TTC549 (cell line): ENCODE results near the gene ABCC1.
"Not testable (repeated sequence)": the region's sequence is repeated elsewhere in the genome, so short reads cannot be mapped to it uniquely, and the experiment has no call there.

ENCODE experiments used
- FAIRE-seq: peaks from 2 replicates; lab custom pipeline; 2012; peaks lifted over from hg19 to GRCh38; lab: Jason Lieb, UNC

The ABCC1 gene

DNA sequence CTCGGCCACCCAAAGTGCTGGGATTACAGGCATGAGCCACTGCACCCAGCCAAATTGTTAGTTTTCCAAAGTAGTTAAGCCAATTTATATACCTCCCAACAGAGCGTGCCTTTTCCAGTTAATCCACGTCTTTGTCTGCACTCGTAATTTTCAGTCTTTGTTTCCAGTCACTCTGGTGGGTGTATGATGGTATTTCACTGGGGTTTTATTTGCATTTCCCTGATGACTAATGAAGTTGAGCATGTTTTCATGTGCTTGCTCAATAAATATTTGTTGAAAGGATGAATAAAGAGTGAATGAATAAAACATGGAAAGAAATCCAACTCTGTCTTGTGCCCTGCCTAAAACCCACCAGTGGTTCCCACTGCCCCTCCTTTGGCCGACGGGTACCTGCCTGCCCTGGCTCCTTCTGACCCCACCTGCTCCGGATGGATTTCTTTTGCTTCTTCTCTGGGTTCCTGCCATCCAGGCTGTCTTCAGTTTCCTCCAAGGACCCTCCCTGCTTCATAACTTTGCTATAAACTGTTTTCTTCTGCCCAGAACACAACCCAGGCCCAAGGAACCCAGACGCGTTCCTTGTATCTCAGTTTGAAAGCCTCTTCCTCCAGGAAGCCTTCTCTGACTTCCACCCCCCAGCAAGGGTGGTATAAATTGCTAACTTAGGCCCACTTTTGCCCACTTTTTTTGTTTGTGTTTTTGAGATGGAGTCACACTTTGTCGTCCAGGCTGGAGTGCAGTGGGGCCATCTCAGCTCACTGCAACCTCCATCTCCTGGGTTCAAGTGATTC is 3.0 kb upstream of the ABCC1 start:
- no peak for FAIRE-seq

DNA sequence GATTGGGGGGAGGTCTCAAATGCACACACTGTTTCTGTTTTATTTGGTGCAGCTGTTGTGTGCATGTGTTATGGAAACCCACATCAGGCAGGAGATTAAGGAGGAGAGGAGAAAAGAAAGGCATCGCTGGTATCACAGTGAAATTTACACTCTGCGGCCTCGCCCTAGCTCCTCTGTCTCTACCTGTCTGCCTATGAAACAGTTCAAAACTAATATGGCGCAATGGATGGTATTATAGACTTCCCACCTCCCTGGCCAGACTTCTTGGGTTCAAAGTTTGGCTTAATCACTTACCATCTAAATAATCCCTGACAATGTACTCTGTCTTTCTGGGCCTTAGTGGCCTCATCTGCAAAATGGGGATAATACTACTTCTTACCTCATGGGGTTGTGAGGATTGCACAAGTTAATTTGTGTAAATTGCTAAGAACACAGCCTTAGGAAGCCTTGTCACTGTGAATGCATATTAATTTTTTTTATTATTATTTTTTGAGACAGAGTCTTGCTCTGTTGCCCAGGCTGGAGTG is 1.4 kb upstream of the ABCC1 start:
- no peak for FAIRE-seq

DNA sequence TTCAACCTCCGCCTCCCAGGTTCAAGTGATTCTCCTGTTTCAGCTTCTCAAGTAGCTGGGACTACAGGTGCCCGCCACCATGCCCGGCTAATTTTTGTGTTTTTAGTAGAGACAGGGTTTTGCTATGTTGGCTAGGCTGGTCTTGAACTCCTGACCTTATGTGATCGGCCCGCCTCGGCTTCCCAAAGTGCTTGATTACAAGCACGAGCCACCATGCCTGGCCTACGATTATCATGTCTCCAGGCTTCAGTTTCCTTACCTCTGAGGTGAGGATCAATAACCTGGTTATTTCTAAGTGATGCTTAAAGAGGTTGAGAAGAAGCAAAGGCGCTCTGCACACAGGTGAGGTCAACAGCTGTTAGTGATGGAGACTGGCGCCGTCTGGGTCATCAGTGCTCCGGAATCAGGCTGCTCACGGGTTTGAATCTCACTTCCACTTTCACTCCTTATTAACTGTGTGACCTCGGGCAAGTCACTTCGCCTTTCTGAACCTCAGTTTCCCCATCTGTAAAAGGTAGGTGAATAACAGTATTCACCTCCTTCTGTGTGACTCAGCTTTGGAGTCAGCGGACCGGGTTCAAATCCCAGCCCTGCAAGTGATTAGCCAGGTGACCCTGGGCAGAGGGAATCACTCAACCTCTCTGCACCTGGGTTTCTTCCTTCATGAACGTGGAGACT is 745 bp upstream of the ABCC1 start:
- no peak for FAIRE-seq

DNA sequence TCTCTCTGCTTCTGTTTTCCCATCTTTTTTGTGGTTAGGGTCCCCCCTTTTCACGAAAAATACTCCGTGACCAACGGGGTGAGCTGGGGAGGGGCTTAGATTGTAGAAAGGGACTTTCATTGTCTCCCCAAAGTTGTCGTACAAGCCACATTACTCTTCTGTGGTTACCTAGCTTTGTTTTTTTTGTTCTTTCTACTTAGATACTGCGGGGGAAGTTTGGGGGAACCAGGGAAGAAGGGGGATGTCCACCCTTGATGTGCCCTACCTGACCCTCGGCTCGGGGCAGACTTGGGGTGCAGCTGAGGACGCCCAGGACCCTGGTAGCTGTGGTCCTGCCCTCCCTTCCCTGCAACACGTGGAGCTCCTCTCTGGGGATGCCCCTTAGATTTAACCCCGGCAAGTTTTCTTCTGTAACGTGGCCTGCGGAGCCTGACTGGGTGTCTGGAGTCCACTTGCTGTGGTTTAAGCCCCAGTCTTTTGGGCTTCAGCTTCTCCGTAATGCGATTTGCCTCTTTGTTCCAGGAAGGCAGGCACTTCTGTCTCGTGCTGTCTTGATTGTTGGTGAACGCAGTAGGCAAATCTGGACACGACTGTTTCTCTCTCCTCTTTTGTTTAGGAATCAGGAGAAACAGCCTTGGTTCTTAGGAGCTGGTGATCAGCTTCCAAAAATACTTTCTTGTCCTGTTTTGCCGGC is 892 bp downstream of the ABCC1 start:
- no peak for FAIRE-seq

DNA sequence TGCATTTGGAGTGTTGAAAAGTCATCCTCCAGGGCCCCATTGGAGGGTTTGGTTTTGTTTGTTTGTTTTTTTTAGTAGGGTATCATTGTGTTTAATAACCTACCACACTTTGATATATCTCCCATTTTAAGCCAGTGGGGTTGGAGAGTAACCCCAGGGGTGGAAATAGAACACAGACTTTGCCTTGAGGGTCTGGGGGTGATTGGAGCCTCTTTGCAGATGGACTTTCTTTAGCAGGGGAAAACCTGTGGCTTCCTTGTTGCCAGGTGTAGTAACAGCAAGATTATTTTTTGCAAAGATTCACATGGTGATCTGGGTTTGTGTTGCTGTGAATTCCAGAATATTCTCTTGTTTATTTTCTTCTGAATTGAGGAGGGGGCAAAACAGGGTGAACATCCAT is 1.5 kb downstream of the ABCC1 start:
- FAIRE-seq: no peak

DNA sequence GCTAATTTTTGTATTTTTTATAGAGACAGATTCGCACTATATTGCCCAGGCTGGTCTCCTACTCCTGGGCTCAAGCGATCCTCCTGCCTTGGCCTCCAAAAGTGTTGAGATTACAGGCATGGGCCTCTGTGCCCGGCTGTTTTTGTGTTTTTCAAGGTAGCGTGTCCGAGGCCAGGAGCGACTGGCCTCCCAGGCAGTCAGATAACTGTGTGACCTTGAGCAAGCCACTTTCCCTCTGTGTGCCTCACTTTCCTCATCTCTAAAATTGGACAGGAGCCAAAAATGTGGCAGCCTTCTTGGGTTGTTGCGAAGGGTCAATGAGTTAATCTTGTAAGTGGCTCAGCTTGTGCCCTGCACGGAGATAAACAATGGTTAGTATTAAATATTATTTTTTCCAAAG is 2.4 kb downstream of the ABCC1 start:
- no peak for FAIRE-seq

DNA sequence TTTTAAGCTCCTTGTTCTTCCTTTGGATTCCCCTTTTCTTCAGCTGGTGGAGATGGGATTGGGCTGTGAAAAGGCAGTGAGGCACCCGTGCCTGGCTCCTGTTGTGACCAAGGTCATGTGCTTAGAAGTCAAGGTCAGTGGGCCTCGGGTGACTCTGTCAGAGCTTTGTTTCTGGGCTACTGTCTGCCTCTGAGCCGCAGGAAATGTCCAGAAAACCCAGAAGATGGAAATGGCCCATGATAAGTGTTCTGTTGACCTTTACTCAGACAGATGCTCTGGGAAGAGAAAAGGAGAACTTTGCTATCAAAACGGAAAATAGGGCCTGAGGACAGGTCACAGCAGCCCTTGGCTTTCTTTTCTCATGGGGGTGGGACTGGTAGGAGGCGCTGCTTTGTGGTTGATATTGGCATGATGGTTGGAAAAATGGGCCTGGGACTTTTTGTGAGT is 2.9 kb downstream of the ABCC1 start:
- FAIRE-seq: no peak

DNA sequence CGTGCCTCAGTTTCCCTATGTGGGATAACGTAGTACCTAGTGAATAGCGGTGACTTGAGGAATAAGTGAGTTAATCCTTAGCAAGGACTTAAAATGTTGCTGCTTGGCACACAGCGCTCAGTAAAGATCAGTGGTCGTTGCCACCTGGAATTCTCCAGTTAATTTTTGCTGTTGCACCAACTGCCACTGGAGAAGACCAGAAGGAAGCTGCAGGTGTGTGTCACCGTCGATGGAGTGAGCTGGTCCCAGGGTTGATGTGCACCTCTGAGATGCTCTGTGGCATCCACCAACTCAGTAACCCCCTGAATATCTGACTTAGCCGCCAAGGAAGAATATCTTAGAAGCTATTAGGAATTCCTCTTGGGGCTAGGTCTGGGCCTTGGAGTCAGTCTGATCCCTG is 4.1 kb downstream of the ABCC1 start:
- no peak for FAIRE-seq

DNA sequence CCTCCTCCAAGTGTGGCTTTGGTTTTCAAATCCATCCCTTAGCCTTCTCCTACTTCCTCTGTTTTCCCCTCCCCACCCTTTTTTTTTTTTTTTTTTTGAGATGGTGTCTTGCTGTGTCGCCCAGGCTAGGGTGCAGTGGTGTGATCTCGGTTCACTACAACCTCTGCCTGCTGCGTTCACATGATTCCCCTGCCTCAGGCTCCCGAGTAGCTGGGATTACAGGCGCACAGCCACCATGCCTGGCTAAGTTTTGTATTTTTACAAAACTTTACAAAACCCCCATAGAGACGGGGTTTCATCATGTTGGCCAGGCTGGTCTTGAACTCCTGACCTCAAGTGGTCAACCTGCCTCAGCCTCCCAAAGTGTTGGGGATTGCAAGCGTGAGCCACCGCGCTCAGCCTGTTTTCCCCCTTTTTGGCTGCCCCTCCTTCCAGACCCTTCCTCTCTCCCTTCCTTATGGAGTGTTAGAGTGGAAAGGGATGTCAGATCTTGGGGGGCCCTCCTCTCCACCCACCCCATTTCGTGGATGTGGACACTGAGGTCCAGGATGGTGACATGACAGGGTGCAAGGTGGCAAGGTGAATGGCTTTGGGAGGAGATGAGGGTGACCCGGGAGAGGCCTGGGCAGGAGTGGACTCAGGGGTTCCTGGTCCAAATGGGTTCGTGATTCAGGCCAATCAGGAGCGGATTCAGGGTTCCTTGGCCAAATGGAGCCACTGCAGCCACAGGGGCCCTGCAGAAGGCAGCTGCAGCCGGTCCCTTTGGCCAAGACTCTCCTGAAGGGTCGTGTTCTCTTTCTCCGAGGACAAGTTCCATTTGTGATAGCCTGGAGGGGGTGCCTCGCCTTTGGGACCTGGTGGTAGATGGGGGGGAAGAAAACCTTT is 4.8 kb downstream of the ABCC1 start:
- no peak for FAIRE-seq

DNA sequence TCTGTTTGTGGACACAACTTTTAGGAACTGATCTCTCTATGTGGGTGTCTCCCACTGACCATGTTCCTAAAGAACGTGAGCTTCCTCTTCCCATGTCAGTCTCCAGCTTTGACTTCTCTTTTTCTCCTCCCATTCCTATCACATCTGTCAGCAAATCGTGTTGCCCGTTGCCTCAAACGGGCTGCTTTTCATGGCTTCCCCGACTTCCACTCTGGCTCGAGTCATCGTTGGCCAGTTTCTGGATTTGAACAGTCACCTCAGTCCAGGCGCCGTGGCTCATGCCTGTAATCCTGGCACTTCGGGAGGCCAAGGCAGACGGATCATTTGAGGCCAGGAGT is 5.4 kb downstream of the ABCC1 start:
- FAIRE-seq: no peak

DNA sequence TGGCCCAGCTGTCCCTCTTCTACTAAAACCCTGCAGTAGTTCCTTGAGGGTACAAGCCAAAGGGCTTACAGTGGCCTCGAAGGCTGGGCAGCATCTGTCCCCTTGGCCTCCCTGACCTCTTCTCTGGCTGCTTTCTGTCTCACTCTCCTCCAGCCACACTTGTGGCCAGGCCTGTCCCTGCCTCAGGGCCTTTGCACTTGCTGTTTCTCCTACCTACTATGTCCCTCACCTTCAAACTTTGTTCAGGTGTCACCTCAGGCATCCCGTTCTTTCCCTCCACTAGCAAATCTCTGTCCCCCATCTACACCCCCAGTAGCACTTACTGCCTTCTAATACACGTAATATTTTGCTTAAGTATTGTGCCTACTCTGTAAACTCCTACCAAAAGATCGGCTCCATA is 6.0 kb downstream of the ABCC1 start:
- FAIRE-seq: no peak

DNA sequence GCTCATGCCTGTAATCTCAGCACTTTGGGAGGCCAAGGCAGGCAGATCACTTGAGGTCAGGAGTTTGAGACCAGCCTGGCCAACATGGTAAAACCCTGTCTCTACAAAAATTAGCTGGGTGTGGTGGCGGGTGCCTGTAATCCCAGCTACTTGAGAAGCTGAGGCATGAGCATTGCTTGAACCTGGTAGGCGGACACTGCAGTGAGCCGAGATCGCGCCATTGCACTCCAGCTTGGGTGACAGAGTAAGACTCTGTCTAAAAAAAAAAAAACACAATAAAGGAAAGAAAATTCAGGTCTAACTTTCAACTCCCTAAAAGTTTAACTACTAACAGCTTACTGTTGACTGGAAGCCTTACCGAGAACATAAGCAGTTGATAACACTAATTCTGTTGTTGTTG is 6.7 kb downstream of the ABCC1 start:
- not testable (repeated sequence) for FAIRE-seq

DNA sequence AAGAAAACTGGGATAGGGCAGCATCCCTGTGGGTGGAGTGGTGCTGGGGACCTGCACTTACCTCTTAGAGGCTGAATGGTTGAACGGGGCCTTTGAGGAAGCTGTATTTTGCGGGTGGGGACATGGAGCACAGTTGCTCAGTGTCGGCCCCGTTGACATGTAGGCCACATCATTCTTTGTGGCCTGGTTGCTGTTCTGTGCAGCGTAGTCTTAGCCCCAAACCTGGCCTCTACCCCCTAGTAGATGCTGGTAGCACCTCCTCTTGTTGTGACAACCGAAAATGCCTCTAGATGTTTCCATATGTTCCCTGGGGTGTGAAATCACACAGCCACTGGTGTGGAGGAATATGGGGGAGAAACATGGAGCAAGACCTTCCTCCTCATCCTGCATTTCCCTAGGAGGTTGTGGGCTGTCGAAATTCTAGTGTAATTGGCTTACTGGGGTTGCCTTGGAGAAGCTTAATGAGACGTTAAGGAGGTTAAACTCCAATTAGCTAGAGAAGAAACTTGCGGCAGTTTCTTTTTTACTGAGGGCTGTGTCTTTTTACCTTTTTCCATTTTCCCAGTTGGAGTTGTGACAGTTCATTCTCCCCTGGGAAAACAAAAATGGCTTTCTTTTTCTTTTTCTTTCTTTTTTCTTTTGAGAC is 9.4 kb downstream of the ABCC1 start:
- no peak for FAIRE-seq

DNA sequence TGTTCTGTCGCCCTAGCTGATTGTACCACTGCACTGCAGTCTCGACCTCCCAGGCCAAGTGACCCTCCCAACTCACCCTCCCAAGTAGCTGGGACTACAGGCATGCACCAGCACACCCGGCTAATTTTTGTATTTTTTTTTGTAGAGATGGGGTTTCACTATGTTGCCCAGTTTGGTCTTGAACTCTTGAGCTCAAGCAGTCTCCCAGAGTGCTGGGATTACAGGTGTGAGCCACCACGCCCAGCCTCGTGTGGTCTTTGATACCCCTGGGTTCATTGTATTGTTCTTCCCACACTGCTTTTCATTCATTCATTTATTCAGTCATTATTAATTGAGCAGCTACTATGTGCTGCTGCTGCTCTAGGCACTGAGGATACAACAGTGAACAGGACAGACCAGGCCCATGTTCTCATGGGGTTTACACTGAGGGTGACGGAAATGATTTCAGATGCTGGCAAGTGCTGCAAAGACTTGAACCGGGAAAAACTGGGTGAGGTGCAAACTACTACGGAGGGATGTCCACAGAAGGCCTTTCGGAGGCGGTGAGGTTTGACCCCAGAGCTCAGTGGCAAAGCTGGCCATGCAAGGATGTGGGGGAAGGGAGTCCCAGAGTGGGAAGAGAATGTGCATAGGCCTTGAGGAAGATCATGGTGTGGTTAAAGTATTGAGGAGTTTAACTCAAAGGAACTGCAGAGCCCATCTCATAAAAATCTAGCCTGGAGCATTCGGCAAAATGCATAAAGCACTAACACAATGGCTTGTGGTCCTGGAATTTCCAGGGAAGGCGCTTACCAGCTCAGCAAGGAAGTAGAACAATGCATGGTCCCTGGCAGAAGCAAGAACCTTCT is 10.9 kb downstream of the ABCC1 start:
- no peak for FAIRE-seq

DNA sequence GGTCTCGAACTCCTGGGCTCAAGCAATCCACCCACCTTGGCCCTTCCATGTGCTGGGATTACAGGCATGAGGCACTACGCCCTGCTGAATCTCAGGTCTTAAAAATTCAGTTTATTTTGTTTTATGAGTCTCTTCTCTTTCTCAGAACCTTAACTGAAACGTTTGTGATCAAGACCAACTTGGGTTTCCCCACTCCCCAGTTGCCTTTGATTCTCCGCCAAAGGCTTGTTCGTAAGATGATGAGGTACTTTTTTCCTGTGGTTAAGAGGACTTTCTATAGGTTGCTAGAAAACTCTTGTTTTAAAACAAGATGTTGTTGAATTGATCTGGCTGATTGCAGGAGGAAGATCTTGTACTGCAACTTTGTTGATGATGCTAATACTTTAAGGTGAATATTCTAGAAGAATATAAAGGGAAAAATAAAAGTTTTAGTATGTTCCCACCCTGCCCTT is 11.7 kb downstream of the ABCC1 start:
- FAIRE-seq: no peak

DNA sequence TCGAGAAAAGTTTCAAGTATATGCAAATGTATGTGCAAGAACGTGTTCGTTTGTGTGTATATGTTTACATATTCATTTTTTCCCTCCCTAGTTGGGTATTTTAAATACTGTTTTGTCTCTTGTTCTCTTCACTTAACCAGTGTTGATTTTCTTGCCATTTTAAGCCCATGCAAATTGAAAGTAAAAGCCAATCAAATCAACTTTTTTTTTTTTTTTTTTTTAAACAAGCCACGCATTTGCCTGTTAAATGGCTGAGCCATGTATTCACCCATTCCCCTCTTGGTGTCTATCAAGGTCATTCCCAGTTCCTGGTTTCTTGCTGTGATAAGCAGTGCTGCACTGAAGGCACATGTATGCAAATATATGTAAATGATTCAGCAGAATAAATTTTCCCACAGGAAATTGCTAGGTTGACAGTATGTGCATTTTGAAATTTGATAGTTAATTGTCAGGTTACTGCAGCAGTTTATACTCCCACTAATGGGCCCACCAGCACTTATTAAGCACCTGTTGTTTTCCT is 12.2 kb downstream of the ABCC1 start:
- FAIRE-seq: no peak

DNA sequence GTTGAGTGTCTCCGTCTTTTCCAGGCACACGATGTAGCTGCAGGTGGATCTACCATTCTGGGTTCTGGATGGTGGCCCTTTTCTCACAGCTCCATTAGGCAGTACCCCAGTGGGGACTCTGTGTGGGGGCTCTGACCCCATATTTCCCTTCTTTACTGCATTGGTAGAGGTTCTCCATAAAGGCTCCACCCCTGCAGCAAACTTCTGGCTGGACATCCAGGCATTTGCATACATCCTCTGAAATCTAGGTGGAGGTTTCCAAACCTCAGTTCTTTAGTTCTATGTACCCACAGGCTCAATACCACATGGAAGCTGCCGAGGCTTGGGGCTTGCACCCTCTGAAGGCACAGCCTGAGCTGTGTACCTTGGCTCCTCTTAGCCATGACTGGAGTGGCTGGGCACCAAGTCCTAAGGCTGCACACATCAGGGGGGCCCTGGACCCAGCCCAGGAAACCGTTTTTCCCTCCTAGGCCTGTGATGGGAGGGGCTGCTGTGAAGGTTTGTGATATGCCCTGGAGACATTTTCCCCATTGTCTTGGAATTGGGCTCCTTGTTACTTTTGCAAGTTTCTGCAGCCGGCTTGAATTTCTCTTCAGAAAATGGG is 14.0 kb downstream of the ABCC1 start:
- no peak for FAIRE-seq

DNA sequence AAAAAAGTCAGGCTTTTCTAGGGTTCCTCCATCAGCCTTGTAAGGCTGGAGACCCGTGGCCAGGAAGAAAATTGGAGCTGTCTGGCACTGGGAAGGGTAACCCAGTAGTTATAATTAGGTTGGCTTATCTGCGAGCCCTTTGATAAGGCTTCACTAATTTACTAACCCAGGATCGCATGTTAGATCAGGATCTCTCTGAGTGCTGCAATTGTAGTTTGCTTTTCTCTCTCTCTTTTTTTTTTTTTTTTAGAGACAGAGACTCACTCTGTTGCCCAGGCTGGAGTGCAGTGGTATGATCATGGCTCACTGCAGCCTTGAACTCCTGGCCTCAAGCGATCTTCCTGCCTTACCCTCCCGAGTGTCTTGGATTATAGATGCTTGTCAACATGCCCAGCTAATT is 17.0 kb downstream of the ABCC1 start:
- no peak for FAIRE-seq

DNA sequence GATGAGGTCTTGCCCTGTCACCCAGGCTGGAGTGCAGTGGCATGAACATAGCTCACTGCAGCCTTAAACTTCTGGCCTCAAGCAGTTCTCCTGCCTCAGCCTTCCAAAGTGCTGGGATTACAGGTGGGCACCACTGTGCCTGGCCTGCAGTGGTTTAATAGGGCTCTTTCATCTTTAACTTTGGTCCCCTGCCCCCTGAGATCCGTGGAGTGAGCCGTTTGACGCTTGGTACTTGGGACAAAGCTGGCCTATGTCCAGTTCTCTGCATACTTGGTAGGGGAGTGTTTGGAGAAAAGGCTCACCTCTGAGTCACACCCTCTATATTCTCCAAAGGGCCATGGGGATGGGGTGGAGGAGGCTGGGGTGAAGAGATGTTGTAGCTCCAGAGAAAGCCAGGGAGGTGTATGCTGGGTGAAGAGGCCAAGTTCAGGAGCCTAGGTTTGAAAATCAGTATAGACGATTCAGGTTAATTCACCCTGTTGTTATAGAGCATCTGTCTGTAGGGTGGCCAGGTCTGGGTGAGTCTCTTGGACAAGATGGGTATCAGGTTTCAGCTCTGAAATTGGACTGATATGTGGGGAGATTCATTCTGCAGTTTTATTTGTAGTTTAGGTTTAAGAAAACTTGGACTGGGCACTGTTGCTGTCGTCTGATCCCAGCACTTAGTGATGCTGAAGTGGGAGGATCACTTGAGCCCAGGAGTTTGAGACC is 17.6 kb downstream of the ABCC1 start:
- no peak for FAIRE-seq
